ENCODE results near the gene NBAS.

GRCh38 chr2:15184491-15184890 lies 376.6 kb downstream of the NBAS start:
- TF ChIP-seq POLR2A (IDR thresholded peaks at IDR 0.05; ENCODE audit: low read depth, low read length) (no peak), POLR2AphosphoS5 (IDR thresholded peaks at IDR 0.05; ENCODE audit: low read depth, low read length) (no peak), TAF1 (IDR thresholded peaks at IDR 0.05; ENCODE audit: borderline replicate concordance, low read depth, low read length) (no peak)

Data from GM12892 (cell line).